B cell (primary cell): Measurements from ENCODE around the gene CCDC57. TPM values are rescaled to one million over a fixed set of nuclear protein-coding genes. Genes with fewer than 3 reads are reported as not detected.
"Not testable (repeated sequence)": the region's sequence is repeated elsewhere in the genome, so short reads cannot be mapped to it uniquely, and the experiment has no call there.

ENCODE experiments used
- ATAC-seq: fragments of 200-7000 bp; cut with Tn5 transposase; one replicate; pipeline ENCODE4 v1.10.0; 2021; ENCODE audit warnings: low read depth, mild to moderate bottlenecking, moderate number of reproducible peaks, moderate library complexity
- CTCF ChIA-PET: fragments of 350-600 bp; sonication (Branson Sonifier 250); formaldehyde crosslinking; loops from one replicate; lab custom pipeline; 2021; ENCODE audit warnings: antibody characterized with exemption, inconsistent platforms; lab: Charles Lee
- POLR2A ChIA-PET: fragments of 350-600 bp; sonication (Branson Sonifier 250); formaldehyde crosslinking; loops from one replicate; lab custom pipeline; 2021; ENCODE audit warnings: antibody characterized with exemption; lab: Charles Lee
- DNase-seq: peaks from one replicate; pipeline ENCODE4 v3.0.0; 2013
- H2AFZ ChIP-seq: 2 replicates; pipeline ENCODE4 v1.6.1; 2012; ENCODE audit warnings: mild to moderate bottlenecking, low read depth, low read length; ENCODE audit not compliant: insufficient read depth, poor library complexity, severe bottlenecking
- H3K27ac ChIP-seq, 2 donors: 1 replicate in 1 of 2; 2 replicates in 1 of 2; pipeline ENCODE4 v1.5.1; 2012 to 2013; ENCODE audit warnings: low read length in 2 of 2, mild to moderate bottlenecking in 2 of 2, moderate library complexity in 1 of 2
- H3K27me3 ChIP-seq, 4 experiments: fragments of 200-600 bp in 1 of 4; sonication (generic) in 1 of 4; replicated peaks in 1 of 4; 1 replicate in 2 of 4; 2 replicates in 2 of 4; pipeline versions ENCODE4 v1.6.1 to v1.7.0; 2013 to 2016; ENCODE audit warnings: low read length in 3 of 4, mild to moderate bottlenecking in 2 of 4, mixed read lengths in 1 of 4, moderate library complexity in 1 of 4; ENCODE audit not compliant: insufficient read depth in 4 of 4, control insufficient read depth in 3 of 4; ENCODE audit errors: control extremely low read depth in 1 of 4
- H3K36me3 ChIP-seq, 2 experiments: replicated peaks in 1 of 2; 1 replicate in 1 of 2; 2 replicates in 1 of 2; pipeline versions ENCODE4 v1.6.1 to v1.7.1; 2013; ENCODE audit warnings: low read length in 1 of 2; ENCODE audit not compliant: insufficient read depth in 2 of 2, control insufficient read depth in 1 of 2; ENCODE audit errors: control extremely low read depth in 1 of 2, extremely low read depth in 1 of 2
- H3K4me1 ChIP-seq, 2 donors: fragments of 200-600 bp in 1 of 2; sonication (generic) in 1 of 2; 1 replicate in 1 of 2; 2 replicates in 1 of 2; pipeline versions ENCODE4 v1.5.1 to v1.6.1; 2013 to 2017; ENCODE audit warnings: low read length in 2 of 2; ENCODE audit not compliant: control insufficient read depth in 2 of 2, insufficient read depth in 2 of 2
- H3K4me2 ChIP-seq: replicated peaks from 2 replicates; pipeline ENCODE3; 2012; ENCODE audit warnings: mild to moderate bottlenecking, low read depth, low read length; ENCODE audit not compliant: poor library complexity, severe bottlenecking
- H3K4me3 ChIP-seq, 5 experiments: fragments of 200-600 bp in 1 of 5; sonication (generic) in 1 of 5; 1 replicate in 3 of 5; 2 replicates in 2 of 5; pipeline versions ENCODE4 v1.5.1 to v1.7.0; 2011 to 2016; ENCODE audit warnings: low read length in 4 of 5, mild to moderate bottlenecking in 4 of 5, low read depth in 2 of 5, control low read depth in 1 of 5, moderate library complexity in 1 of 5; ENCODE audit not compliant: insufficient read depth in 1 of 5; ENCODE audit errors: control extremely low read depth in 1 of 5, extremely low read depth in 1 of 5
- H3K79me2 ChIP-seq: fragments of 200-600 bp; sonication (generic); one replicate; pipeline ENCODE4 v1.6.0; 2016; ENCODE audit warnings: low read length; ENCODE audit not compliant: control insufficient read depth, insufficient read depth
- H3K9ac ChIP-seq: fragments of 200-600 bp; sonication (generic); 2 replicates; pipeline ENCODE4 v1.6.1; 2017; ENCODE audit warnings: mild to moderate bottlenecking, low read length, moderate library complexity
- H3K9me3 ChIP-seq, 3 donors: one replicate each; pipeline versions ENCODE4 v1.6.1 to v1.7.1; 2013; ENCODE audit warnings: low read length in 2 of 3; ENCODE audit not compliant: control insufficient read depth in 2 of 3, insufficient read depth in 1 of 3; ENCODE audit errors: control extremely low read depth in 1 of 3
- H4K20me1 ChIP-seq: 2 replicates; pipeline ENCODE4 v1.6.0; 2012; ENCODE audit warnings: mild to moderate bottlenecking, low read length; ENCODE audit not compliant: insufficient read depth, control insufficient read depth, poor library complexity, severe bottlenecking
- H3K27ac Mint-ChIP-seq: one replicate; pipeline ENCODE4 v1.8.0; 2021; ENCODE audit warnings: mixed read lengths
- H3K27me3 Mint-ChIP-seq: one replicate; pipeline ENCODE4 v1.8.0; 2021; ENCODE audit warnings: mixed read lengths
- H3K4me1 Mint-ChIP-seq: one replicate; pipeline ENCODE4 v1.8.0; 2021; ENCODE audit warnings: mixed read lengths
- H3K4me3 Mint-ChIP-seq: one replicate; pipeline ENCODE4 v1.8.0; 2021; ENCODE audit warnings: mixed read lengths
- H3K9me3 Mint-ChIP-seq: one replicate; pipeline ENCODE4 v1.8.0; 2022; ENCODE audit warnings: mixed read lengths; ENCODE audit not compliant: insufficient read depth
- CTCF ChIP-seq: fragments of 200-600 bp; IDR thresholded peaks from one replicate; pipeline ENCODE4 v1.8.0; 2022; ENCODE audit warnings: antibody characterized with exemption, mild to moderate bottlenecking
- EZH2 ChIP-seq: IDR thresholded peaks from 2 replicates; pipeline ENCODE4 v1.6.1; 2012; ENCODE audit warnings: borderline replicate concordance, low read depth, mild to moderate bottlenecking, moderate library complexity, low read length; ENCODE audit not compliant: insufficient read depth, poor library complexity, severe bottlenecking
- WGBS: methylation state at CpG from one replicate; pipeline ENCODE4 v1.1.5; 2013; ENCODE audit warnings: missing lambda C conversion rate; ENCODE audit not compliant: insufficient coverage; 5-methylcytosine and 5-hydroxymethylcytosine counted together
- intact Hi-C: fragments of 100-400 bp; cut with micrococcal nuclease; formaldehyde crosslinking; loops from one replicate; pipeline ENCODE4 v1.10.0; 2022
- polyA plus RNA-seq: library from polyadenylated mRNA; depleted of rRNA; stranded (reverse); fragments of >200 nt; gene quantifications from 2 replicates; pipeline ENCODE4 v1.2.3, GENCODE V29; 2012
- total RNA-seq, 2 donors: library from RNA; stranded (reverse); fragments of 120-200 nt in 1 of 2; gene quantifications; 1 replicate in 1 of 2; 2 replicates in 1 of 2; pipeline versions ENCODE4 v1.2.3 to v1.2.4, GENCODE V29; 2013 to 2022

CCDC57 gene
- total and polyA plus RNA-seq, 2 donors (not counting 1 experiment from before 2014, with no cell fraction given), result 49.7 to 67.2 TPM

- DNase-seq (no peak), ATAC-seq (no peak)
- Histone ChIP-seq H3K9ac (no peak overlapping the region), H4K20me1 (no peaks in the 10 kb centered on the region), H3K4me2 (no peak overlapping the region), H2AFZ (no peak overlapping the region), H3K9me3 (no peaks in the 10 kb centered on the region), H3K27me3 (no peaks in the 10 kb centered on the region), H3K4me1 (no peaks in the 10 kb centered on the region), H3K79me2 (no peaks in the 10 kb centered on the region), H3K36me3 (no peaks in the 10 kb centered on the region), H3K4me3 (no peak overlapping the region), H3K27ac (no peak overlapping the region)
- Mint-ChIP-seq H3K27ac (no peak overlapping the region), H3K4me1 (no peaks in the 10 kb centered on the region), H3K9me3 (no peaks in the 10 kb centered on the region), H3K4me3 (no peak overlapping the region), H3K27me3 (no peaks in the 10 kb centered on the region)
- TF ChIP-seq CTCF (no peak), EZH2 (no peak)
- no CpG with 5 or more reads among the region's 8 CpGs for WGBS
- intact Hi-C loops, result no loop called here
- ChIA-PET CTCF (no interaction called here), POLR2A (no interaction called here)
Observed at GRCh38 chr17:82143333-82143732, 69.3 kb downstream of the CCDC57 start.

GRCh38 chr17:82139961-82140360 is 72.7 kb downstream of the CCDC57 start:
- H2AFZ ChIP-seq, H3K9me3 Mint-ChIP-seq, H3K27me3 Mint-ChIP-seq, H3K27me3 ChIP-seq, POLR2A ChIA-PET, H3K4me1 ChIP-seq, H3K27ac Mint-ChIP-seq, H3K4me2 ChIP-seq, H3K9ac ChIP-seq, H3K36me3 ChIP-seq, H3K4me3 Mint-ChIP-seq, H3K79me2 ChIP-seq, H3K9me3 ChIP-seq, ATAC-seq, DNase-seq, H3K4me3 ChIP-seq, intact Hi-C loops, H3K27ac ChIP-seq, H3K4me1 Mint-ChIP-seq, H4K20me1 ChIP-seq: not testable (repeated sequence)
- CTCF ChIA-PET, result interaction anchor here (0.7 kb wide), 2 partner anchors 110 to 181 kb away, joined by 3 read pairs; no protein-coding TSS in a partner anchor
- 93% methylated on average over 9 of the region's 10 CpGs for WGBS
